ENCODE measurements around the gene STK32B.

DNA sequence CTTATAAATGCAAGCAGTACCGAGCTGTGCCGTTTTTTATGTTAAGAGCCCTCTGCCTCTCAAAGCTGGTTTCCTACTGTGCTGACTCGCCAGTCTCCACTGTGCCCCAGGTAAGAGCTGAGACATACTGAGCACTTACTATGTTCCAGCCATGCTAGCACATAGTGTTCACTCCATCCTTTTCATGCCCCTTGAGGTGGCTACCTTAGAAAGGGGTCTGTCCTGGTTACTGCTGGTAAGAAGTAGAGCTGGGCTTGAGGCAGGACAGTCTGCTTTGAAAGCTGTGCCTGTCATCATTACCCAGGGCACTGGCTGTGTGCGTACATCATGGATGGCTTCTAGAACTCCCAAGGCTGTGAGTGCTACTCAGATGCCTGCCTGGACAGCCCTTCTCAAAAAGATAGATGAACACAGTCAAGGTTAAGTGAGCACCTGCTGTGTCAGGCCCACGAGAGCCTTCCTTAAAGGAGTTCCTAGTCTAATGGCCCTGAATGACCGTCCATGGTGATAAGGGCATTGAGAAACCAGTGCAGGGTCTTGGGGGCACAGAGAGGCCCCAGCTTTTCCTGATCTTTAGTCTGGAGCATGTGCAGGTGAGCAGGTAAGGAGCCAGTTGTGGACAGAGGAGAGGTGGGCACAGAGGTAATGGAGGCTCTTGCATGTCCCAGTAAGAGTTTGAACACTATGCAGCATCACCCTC is 1.6 kb downstream of the STK32B start:
- TF ChIP-seq, protein P1, sequence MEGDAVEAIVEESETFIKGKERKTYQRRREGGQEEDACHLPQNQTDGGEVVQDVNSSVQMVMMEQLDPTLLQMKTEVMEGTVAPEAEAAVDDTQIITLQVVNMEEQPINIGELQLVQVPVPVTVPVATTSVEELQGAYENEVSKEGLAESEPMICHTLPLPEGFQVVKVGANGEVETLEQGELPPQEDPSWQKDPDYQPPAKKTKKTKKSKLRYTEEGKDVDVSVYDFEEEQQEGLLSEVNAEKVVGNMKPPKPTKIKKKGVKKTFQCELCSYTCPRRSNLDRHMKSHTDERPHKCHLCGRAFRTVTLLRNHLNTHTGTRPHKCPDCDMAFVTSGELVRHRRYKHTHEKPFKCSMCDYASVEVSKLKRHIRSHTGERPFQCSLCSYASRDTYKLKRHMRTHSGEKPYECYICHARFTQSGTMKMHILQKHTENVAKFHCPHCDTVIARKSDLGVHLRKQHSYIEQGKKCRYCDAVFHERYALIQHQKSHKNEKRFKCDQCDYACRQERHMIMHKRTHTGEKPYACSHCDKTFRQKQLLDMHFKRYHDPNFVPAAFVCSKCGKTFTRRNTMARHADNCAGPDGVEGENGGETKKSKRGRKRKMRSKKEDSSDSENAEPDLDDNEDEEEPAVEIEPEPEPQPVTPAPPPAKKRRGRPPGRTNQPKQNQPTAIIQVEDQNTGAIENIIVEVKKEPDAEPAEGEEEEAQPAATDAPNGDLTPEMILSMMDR (IDR thresholded peaks at IDR 0.05): no peak
- TF ChIP-seq POLR2AphosphoS5 (IDR thresholded peaks at IDR 0.05; ENCODE audit: low read depth, low read length): no peak

Measured in Panc1 (cell line).